Stimulated activated CD4-positive, alpha-beta T cell treated with anti-CD3 and anti-CD28 coated beads, TNF-alpha, amount 100 ng/mL, for 4 hours (primary cell): ENCODE results near the gene MAN2A2.
A peak's percentile ranks its signal among the peaks of the same experiment; 100 is the strongest.
"Not testable (repeated sequence)": the region's sequence is repeated elsewhere in the genome, so short reads cannot be mapped to it uniquely, and the experiment has no call there.

Experiments used
- DNase-seq, 3 experiments: peaks; one replicate each; pipeline ENCODE4 v3.0.0-alpha.2; 2020; ENCODE audit warnings: low read depth in 3 of 3

MAN2A2 gene

GRCh38 chr15:90871139-90871715 lies 31.9 kb upstream of the MAN2A2 start:
- no peak for DNase-seq

GRCh38 chr15:90871716-90872485 lies 31.2 kb upstream of the MAN2A2 start:
- no peak for DNase-seq

- DNase-seq, result peak in 1 of 3 experiments; percentile 43
Measured at GRCh38 chr15:90872486-90873184, 30.5 kb upstream of the MAN2A2 start.

GRCh38 chr15:90873488-90873997 lies 29.6 kb upstream of the MAN2A2 start:
- no peak for DNase-seq

GRCh38 chr15:90873998-90874605 lies 29.0 kb upstream of the MAN2A2 start:
- DNase-seq, result no peak

- DNase-seq, result not testable (repeated sequence)
Measured at GRCh38 chr15:90874986-90875385, 28.1 kb upstream of the MAN2A2 start.

GRCh38 chr15:90875549-90875981 lies 27.5 kb upstream of the MAN2A2 start:
- DNase-seq, result no peak

- DNase-seq, result no peak
Measured at GRCh38 chr15:90876046-90876445, 27.1 kb upstream of the MAN2A2 start.

- DNase-seq, result no peak
Measured at GRCh38 chr15:90876512-90877170, 26.5 kb upstream of the MAN2A2 start.

- DNase-seq, result no peak
Measured at GRCh38 chr15:90877315-90877714, 25.8 kb upstream of the MAN2A2 start.

- DNase-seq, result no peak
Measured at GRCh38 chr15:90877996-90878395, 25.1 kb upstream of the MAN2A2 start.

- DNase-seq, result no peak
Measured at GRCh38 chr15:90878660-90879059, 24.4 kb upstream of the MAN2A2 start.

- no peak for DNase-seq
Measured at GRCh38 chr15:90879730-90880366, 23.3 kb upstream of the MAN2A2 start.

GRCh38 chr15:90880381-90881145 lies 22.5 kb upstream of the MAN2A2 start:
- DNase-seq, result no peak

- DNase-seq, result no peak
Measured at GRCh38 chr15:90881181-90881977, 21.7 kb upstream of the MAN2A2 start.

- no peak for DNase-seq
Measured at GRCh38 chr15:90881978-90882721, 21.0 kb upstream of the MAN2A2 start.

- DNase-seq, result no peak
Measured at GRCh38 chr15:90882781-90883525, 20.1 kb upstream of the MAN2A2 start.

- DNase-seq, result no peak
Measured at GRCh38 chr15:90883526-90883975, 19.6 kb upstream of the MAN2A2 start.
